Measurements from ENCODE around the gene PERP.
"Not testable (repeated sequence)": the region's sequence is repeated elsewhere in the genome, so short reads cannot be mapped to it uniquely, and the experiment has no call there.

Gene PERP

GRCh38 chr6:138105880-138106664, 1.1 kb downstream of the PERP start:
- no peak for DNase-seq

DNA sequence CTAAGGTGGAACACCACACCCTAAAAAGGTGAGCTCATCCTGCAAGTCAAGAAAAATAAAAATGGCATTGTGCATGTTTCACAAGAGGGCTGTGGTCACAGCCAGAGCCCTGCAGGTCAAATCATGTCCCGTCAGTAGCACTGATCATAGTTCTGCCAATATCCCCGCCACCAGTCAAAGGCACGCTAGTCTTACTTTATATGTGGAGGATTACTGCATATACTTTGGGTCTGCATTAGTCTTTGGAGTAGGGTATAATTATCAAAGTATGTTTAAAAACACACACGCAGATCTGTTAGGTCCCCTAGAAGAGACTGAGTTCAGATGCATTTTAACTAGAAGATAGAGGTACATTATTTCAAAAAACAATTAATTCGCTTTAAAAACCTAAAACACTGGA, 1.8 kb downstream of the PERP start:
- no peak for DNase-seq

- DNase-seq = no peak
These were observed 2.5 kb downstream of the PERP start for GRCh38 chr6:138104618-138105213.

DNA sequence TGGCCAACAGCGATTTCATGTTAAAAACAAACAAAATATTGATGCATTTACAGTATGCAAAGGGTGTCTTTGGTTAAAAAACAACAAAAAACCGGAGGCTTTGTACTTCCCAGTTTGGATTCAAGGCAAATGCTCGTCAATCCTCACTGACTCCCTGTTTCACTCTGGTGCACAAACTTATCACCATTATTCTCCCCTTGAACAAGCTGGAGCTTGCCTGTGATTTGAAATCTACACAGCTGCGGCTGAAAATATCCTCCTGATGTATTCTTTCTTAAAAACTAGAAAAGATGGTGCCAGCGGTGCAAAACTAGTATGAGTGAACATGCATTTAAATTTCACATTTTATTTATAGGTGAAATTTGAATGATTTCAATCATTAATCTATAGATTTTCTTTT, 3.3 kb downstream of the PERP start:
- DNase-seq = no peak

GRCh38 chr6:138101946-138102731, 5.1 kb downstream of the PERP start:
- no peak for DNase-seq

GRCh38 chr6:138099832-138100231, 7.4 kb downstream of the PERP start:
- no peak for DNase-seq

- no peak for DNase-seq
These were observed 8.9 kb downstream of the PERP start for GRCh38 chr6:138098306-138098705.

DNA sequence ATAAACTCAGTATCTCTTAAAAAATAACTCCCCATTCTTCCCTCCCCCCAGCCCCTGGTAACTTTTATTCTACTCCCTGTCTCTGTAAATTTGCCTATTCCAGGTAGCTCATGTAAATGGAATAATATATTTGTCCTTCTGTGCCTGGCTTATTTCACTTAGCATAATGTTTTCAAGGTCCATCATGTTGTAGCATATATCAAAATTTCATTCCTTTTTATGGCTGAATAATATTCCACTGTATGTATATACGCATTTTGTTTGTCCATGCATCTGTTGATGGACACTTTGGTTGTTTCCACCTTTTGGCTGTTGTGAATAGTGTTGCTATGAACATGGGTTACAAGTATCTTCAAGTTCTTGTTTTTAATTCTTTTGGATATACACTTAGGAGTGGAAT, 13.0 kb downstream of the PERP start:
- DNase-seq = no peak

- no peak for DNase-seq
These were observed 13.6 kb downstream of the PERP start for GRCh38 chr6:138093632-138094031.

DNA sequence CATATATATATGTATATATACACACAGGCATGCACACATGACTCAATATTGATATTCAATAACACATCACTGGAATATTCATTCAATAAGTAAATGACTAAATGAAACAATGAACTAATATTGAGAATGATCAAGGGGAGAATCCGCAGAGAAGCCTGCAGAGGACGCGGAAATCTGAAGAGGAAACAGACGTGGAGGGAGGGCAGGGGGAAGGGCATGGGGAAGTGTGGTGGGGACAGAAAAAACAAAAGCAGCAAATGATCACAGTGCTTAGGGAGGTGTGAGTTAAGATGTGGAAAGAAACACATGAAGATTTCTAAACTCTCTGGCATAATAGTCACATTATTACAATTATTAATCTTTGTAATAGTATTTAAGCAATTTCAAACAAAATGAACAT, 14.5 kb downstream of the PERP start:
- DNase-seq = no peak

DNA sequence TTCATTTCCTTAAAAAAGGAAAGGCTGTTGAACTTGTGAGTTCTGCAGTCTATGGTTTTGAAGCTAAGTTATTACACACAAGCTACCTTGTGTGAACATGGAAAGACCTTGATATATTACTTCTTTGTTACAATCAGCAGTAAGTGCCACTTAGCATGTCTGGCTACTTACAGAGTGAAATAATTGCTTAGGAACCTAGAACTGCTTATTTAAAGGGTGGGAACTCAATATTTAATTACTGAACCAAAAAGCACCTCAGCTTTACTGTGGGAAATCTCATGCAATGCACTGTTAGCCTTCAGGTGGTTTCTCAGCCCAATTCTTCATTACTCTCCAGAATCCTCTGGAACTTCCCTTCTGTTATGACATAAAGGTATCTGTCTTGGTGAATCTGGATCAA, 17.9 kb downstream of the PERP start:
- DNase-seq = no peak

DNA sequence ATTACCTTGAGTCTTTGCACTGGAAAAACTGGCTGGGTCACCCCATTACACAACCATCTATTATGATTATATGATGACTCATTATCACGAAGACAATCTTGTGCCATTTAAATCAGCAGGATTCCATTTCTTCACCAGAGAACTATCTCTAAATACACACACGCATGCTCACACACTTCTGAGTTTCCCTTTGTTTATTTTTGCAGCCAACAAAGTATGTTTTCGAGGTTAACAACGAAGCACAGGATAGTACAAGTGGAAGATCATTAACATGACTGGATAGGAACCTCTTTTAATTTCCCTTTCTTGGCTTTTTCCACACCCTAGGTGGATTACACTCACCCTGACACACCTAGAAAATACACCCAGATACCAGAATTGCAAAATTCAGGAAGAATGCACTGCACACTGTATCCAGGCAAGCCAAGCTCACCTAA, 18.9 kb downstream of the PERP start:
- no peak for DNase-seq

DNA sequence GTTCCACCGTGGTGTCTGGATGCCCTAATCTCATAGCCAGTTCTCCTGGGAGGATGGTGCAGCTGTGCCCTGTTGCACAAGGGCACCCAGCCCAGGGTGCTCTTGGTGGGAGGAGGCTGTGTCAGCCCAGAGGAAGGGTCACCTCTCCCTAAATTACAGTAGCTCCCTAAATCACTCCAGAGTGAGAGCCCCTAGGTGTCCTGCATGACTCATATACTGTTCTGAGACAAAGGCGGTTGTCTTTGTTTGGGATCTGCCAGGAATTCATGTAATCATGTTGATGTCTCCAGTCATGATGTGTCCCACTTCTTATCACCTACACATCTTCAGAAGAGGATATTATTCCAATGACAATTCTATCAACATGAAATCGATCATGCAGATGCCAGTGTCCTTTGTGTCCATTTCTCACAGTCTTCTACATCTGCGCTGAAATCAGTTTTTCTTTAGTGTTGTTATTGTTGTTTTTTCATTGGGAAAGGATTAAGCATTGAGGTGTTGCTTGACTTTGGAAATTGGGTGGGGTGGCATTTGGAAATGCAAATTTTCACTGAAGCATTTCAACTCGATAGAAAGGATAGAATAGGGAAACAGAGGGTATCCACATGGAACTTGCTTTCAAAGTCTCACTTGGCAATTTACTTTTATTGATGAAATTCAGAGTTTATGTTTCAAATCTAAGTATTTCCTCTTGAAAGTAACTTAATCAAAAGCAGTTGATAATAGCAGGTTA, 19.5 kb downstream of the PERP start:
- no peak for DNase-seq

DNA sequence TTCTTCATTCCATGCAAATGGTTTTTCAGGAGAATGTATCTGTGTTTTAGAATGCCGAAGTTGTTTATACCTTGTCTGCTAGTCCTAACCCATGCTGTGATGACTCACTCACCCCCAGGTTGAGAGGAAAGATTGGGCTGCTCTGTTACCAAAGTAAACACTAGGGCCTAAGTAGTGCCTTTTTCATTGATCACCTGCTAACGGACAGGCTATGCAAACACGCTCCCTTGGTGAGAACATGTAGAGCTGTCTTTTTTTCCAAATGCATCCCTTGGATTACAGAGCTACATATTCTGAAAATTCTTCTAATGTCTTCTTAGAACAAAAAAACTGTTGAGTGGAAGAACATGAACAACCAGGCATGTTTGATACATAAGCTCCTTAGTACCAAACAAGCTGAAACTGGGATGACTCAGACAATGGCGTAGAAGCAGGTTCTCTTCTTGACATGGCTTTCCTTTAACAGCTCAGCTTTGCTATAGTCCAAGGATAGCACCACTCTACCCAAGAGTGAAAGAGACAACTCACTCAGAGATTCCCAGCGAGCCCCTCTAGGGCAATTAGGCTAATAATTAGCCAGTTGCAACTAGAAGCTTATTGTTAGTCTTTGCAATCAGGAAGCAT, 20.5 kb downstream of the PERP start:
- no peak for DNase-seq

GRCh38 chr6:138085839-138086222, 21.4 kb downstream of the PERP start:
- DNase-seq = no peak

DNA sequence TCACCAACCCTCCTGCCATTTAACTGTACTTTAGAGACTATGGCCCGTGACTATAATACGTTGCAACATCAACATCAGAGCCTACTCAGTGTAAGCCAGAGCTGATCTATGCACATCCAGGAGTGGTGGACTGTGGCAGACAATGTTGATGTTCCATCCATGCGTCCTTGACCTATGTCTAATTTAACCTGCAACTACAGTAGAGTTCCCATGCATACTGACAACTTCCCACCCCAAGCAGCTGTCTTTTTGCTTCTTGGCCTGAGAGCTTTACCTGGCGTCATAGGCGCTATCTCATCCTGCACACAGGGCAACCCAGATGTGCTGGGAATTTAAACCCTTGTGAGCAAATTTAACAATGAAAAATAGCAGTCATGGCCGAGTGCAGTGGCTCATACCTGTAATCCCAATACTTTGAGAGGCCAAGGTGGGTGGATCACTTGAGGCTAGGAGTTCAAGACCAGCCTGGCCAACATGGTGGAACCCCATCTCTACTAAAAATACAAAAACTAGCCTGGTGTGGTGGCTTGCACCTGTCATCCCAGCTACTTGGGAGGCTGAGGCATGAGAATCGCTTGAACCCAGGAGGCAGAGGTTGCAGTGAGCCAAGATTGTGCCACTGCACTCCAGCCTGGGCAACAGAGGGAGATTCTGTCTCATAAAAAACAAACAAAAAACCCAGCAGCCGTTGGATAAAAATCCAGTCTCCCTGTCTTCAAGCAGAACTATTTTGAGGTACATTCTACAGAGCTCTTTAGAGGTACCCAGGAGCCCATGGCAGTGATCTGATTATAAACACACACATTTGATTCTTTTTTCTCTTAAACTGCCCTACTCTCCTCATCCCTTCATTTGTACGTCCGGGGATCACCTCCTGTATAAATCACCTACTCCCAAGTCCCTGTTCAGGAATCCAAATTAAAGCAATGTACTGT, 22.0 kb downstream of the PERP start:
- DNase-seq = no peak

GRCh38 chr6:138082232-138082631, 25.0 kb downstream of the PERP start:
- DNase-seq = no peak

- not testable (repeated sequence) for DNase-seq
These were observed 27.7 kb downstream of the PERP start for GRCh38 chr6:138079556-138079955.

GRCh38 chr6:138078491-138078890, 28.7 kb downstream of the PERP start:
- no peak for DNase-seq

DNA sequence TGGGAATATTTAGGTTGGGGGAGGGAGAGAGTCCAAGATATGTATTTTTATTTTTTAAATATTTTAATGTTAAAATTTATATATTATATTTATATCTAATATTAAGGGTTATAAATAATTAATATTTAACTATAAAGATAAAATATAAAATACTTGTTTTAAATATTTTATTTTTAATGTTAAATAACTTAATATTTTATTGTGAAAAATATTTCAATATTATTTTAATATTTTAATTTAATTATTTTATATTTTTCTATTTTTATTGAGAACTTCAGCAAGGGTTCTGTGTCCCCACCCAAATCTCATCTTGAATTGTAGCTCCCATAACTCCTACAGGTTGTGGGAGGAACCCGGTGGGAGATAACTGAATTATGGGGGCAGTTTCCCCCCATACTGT, 34.0 kb downstream of the PERP start:
- DNase-seq = no peak
